ENCODE measurements around the gene MRPL4.

MRPL4 gene

GRCh38 chr19:10220695-10221094 lies 31.3 kb upstream of the MRPL4 start:
- Histone ChIP-seq H3K36me3 (ENCODE audit: insufficient read depth, low read length) (no peaks in the 10 kb centered on the region), H3K4me2 (ENCODE audit: low read length) (no peak overlapping the region), H3K9ac (ENCODE audit: low read depth, low read length) (no peak overlapping the region), H3K4me3 (ENCODE audit: low read length) (no peak overlapping the region), H3K4me1 (ENCODE audit: control insufficient read depth, insufficient read depth, low read length) (no peaks in the 10 kb centered on the region), H3K9me3 (replicated peaks; ENCODE audit: low read length) (no peaks in the 10 kb centered on the region), H3K27me3 (ENCODE audit: control insufficient read depth, insufficient read depth, low read length) (no peaks in the 10 kb centered on the region)

- Histone ChIP-seq H3K36me3 (ENCODE audit: insufficient read depth, low read length) (no peaks in the 10 kb centered on the region), H3K4me2 (ENCODE audit: low read length) (no peak overlapping the region), H3K9ac (ENCODE audit: low read depth, low read length) (no peak overlapping the region), H3K4me3 (ENCODE audit: low read length) (no peak overlapping the region), H3K9me3 (replicated peaks; ENCODE audit: low read length) (no peaks in the 10 kb centered on the region), H3K4me1 (ENCODE audit: control insufficient read depth, insufficient read depth, low read length) (peaks cover 11% of the 10 kb centered on the region), H3K27me3 (ENCODE audit: control insufficient read depth, insufficient read depth, low read length) (no peaks in the 10 kb centered on the region)
Measured at GRCh38 chr19:10222201-10222890, 29.7 kb upstream of the MRPL4 start.

GRCh38 chr19:10223488-10224213 lies 28.4 kb upstream of the MRPL4 start:
- H3K4me3 ChIP-seq (ENCODE audit: low read length): no peak overlapping the region
- H3K4me2 ChIP-seq (ENCODE audit: low read length): no peak overlapping the region
- H3K9ac ChIP-seq (ENCODE audit: low read depth, low read length): no peak overlapping the region
- peaks cover 12% of the 10 kb centered on the region for H3K4me1 ChIP-seq (ENCODE audit: control insufficient read depth, insufficient read depth, low read length)
- no peaks in the 10 kb centered on the region for H3K27me3 ChIP-seq (ENCODE audit: control insufficient read depth, insufficient read depth, low read length)
- H3K9me3 ChIP-seq (replicated peaks; ENCODE audit: low read length): no peaks in the 10 kb centered on the region
- no peaks in the 10 kb centered on the region for H3K36me3 ChIP-seq (ENCODE audit: insufficient read depth, low read length)

- H3K36me3 ChIP-seq (ENCODE audit: insufficient read depth, low read length): no peaks in the 10 kb centered on the region
Measured at GRCh38 chr19:10224337-10224736, 27.7 kb upstream of the MRPL4 start.

GRCh38 chr19:10226021-10226375 lies 26.0 kb upstream of the MRPL4 start:
- H3K4me1 ChIP-seq (ENCODE audit: control insufficient read depth, insufficient read depth, low read length): peaks cover 19% of the 10 kb centered on the region
- no peaks in the 10 kb centered on the region for H3K36me3 ChIP-seq (ENCODE audit: insufficient read depth, low read length)
- H3K27me3 ChIP-seq (ENCODE audit: control insufficient read depth, insufficient read depth, low read length): no peaks in the 10 kb centered on the region
- no peak overlapping the region for H3K4me3 ChIP-seq (ENCODE audit: low read length)
- H3K4me2 ChIP-seq (ENCODE audit: low read length): no peak overlapping the region
- H3K9me3 ChIP-seq (replicated peaks; ENCODE audit: low read length): no peaks in the 10 kb centered on the region
- H3K9ac ChIP-seq (ENCODE audit: low read depth, low read length): no peak overlapping the region

More at GRCh38 chr19:10224337-10224736, 27.7 kb upstream of the MRPL4 start:
- H3K9ac ChIP-seq (ENCODE audit: low read depth, low read length): no peak overlapping the region
- no peak overlapping the region for H3K4me3 ChIP-seq (ENCODE audit: low read length)
- H3K27me3 ChIP-seq (ENCODE audit: control insufficient read depth, insufficient read depth, low read length): no peaks in the 10 kb centered on the region
- H3K9me3 ChIP-seq (replicated peaks; ENCODE audit: low read length): no peaks in the 10 kb centered on the region
- H3K4me2 ChIP-seq (ENCODE audit: low read length): no peak overlapping the region
- peaks cover 12% of the 10 kb centered on the region for H3K4me1 ChIP-seq (ENCODE audit: control insufficient read depth, insufficient read depth, low read length)

GRCh38 chr19:10226376-10227025 lies 25.5 kb upstream of the MRPL4 start:
- Histone ChIP-seq H3K4me1 (ENCODE audit: control insufficient read depth, insufficient read depth, low read length) (peaks cover 19% of the 10 kb centered on the region), H3K9ac (ENCODE audit: low read depth, low read length) (no peak overlapping the region), H3K36me3 (ENCODE audit: insufficient read depth, low read length) (no peaks in the 10 kb centered on the region), H3K4me2 (ENCODE audit: low read length) (peak overlapping the region; percentile 5), H3K9me3 (replicated peaks; ENCODE audit: low read length) (no peaks in the 10 kb centered on the region), H3K4me3 (ENCODE audit: low read length) (no peak overlapping the region), H3K27me3 (ENCODE audit: control insufficient read depth, insufficient read depth, low read length) (no peaks in the 10 kb centered on the region)

- Histone ChIP-seq H3K36me3 (ENCODE audit: insufficient read depth, low read length) (no peaks in the 10 kb centered on the region), H3K9me3 (replicated peaks; ENCODE audit: low read length) (no peaks in the 10 kb centered on the region)
Measured at GRCh38 chr19:10227026-10227971, 24.7 kb upstream of the MRPL4 start.

GRCh38 chr19:10228393-10228792 lies 23.6 kb upstream of the MRPL4 start:
- Histone ChIP-seq H3K27me3 (ENCODE audit: control insufficient read depth, insufficient read depth, low read length) (no peaks in the 10 kb centered on the region), H3K36me3 (ENCODE audit: insufficient read depth, low read length) (no peaks in the 10 kb centered on the region), H3K4me1 (ENCODE audit: control insufficient read depth, insufficient read depth, low read length) (peaks cover 19% of the 10 kb centered on the region), H3K4me2 (ENCODE audit: low read length) (no peak overlapping the region), H3K9me3 (replicated peaks; ENCODE audit: low read length) (no peaks in the 10 kb centered on the region), H3K9ac (ENCODE audit: low read depth, low read length) (no peak overlapping the region), H3K4me3 (ENCODE audit: low read length) (no peak overlapping the region)

More at GRCh38 chr19:10227026-10227971, 24.7 kb upstream of the MRPL4 start:
- H3K9ac ChIP-seq (ENCODE audit: low read depth, low read length): no peak overlapping the region
- H3K27me3 ChIP-seq (ENCODE audit: control insufficient read depth, insufficient read depth, low read length): no peaks in the 10 kb centered on the region
- peaks cover 19% of the 10 kb centered on the region for H3K4me1 ChIP-seq (ENCODE audit: control insufficient read depth, insufficient read depth, low read length)
- no peak overlapping the region for H3K4me2 ChIP-seq (ENCODE audit: low read length)
- no peak overlapping the region for H3K4me3 ChIP-seq (ENCODE audit: low read length)

- H3K36me3 ChIP-seq (ENCODE audit: insufficient read depth, low read length): no peaks in the 10 kb centered on the region
- H3K27me3 ChIP-seq (ENCODE audit: control insufficient read depth, insufficient read depth, low read length): no peaks in the 10 kb centered on the region
- no peaks in the 10 kb centered on the region for H3K9me3 ChIP-seq (replicated peaks; ENCODE audit: low read length)
- no peak overlapping the region for H3K4me3 ChIP-seq (ENCODE audit: low read length)
- H3K4me2 ChIP-seq (ENCODE audit: low read length): no peak overlapping the region
- H3K9ac ChIP-seq (ENCODE audit: low read depth, low read length): no peak overlapping the region
- peaks cover 19% of the 10 kb centered on the region for H3K4me1 ChIP-seq (ENCODE audit: control insufficient read depth, insufficient read depth, low read length)
Measured at GRCh38 chr19:10228920-10229319, 23.1 kb upstream of the MRPL4 start.

GRCh38 chr19:10230173-10230860 lies 21.7 kb upstream of the MRPL4 start:
- Histone ChIP-seq H3K4me3 (ENCODE audit: low read length) (peak overlapping the region; percentile 87), H3K36me3 (ENCODE audit: insufficient read depth, low read length) (no peaks in the 10 kb centered on the region), H3K4me2 (ENCODE audit: low read length) (peak overlapping the region; percentile 99), H3K4me1 (ENCODE audit: control insufficient read depth, insufficient read depth, low read length) (peaks cover 19% of the 10 kb centered on the region), H3K27me3 (ENCODE audit: control insufficient read depth, insufficient read depth, low read length) (no peaks in the 10 kb centered on the region), H3K9me3 (replicated peaks; ENCODE audit: low read length) (no peaks in the 10 kb centered on the region), H3K9ac (ENCODE audit: low read depth, low read length) (peak overlapping the region; percentile 89)

Measured in skeletal muscle satellite cell (primary cell).